HL-60/S4 treated with retinoic acid at 250 ng/mL for 4 days and 3 days (cell line): ENCODE data around the gene ALDH1L1.

Source experiments
- in situ Hi-C: fragments of 300-500 bp; cut with MboI; formaldehyde crosslinking; loops from 2 replicates; pipeline ENCODE4 v1.7.0; 2022; ENCODE audit warnings: low sequenced_read_pairs

ALDH1L1 gene

GRCh38 chr3:126124148-126124868, 56.1 kb downstream of the ALDH1L1 start:
- in situ Hi-C loops, result no loop called here

- in situ Hi-C loops, result no loop called here
Measured at GRCh38 chr3:126121632-126122031, 58.8 kb downstream of the ALDH1L1 start.

GRCh38 chr3:126121074-126121473, 59.3 kb downstream of the ALDH1L1 start:
- in situ Hi-C loops, result no loop called here

- in situ Hi-C loops, result no loop called here
Measured at GRCh38 chr3:126119976-126120375, 60.4 kb downstream of the ALDH1L1 start.

- in situ Hi-C loops, result no loop called here
Measured at GRCh38 chr3:126119008-126119675, 61.2 kb downstream of the ALDH1L1 start.

- in situ Hi-C loops, result no loop called here
Measured at GRCh38 chr3:126118591-126118990, 61.8 kb downstream of the ALDH1L1 start.

- in situ Hi-C loops, result no loop called here
Measured at GRCh38 chr3:126117786-126118185, 62.6 kb downstream of the ALDH1L1 start.

GRCh38 chr3:126117212-126117611, 63.2 kb downstream of the ALDH1L1 start:
- in situ Hi-C loops, result no loop called here

GRCh38 chr3:126116526-126116925, 63.9 kb downstream of the ALDH1L1 start:
- in situ Hi-C loops, result no loop called here

GRCh38 chr3:126114443-126115386, 65.7 kb downstream of the ALDH1L1 start:
- in situ Hi-C loops, result no loop called here

GRCh38 chr3:126113733-126114442, 66.5 kb downstream of the ALDH1L1 start:
- in situ Hi-C loops, result no loop called here

- in situ Hi-C loops, result no loop called here
Measured at GRCh38 chr3:126113238-126113555, 67.2 kb downstream of the ALDH1L1 start.

- in situ Hi-C loops, result no loop called here
Measured at GRCh38 chr3:126112531-126113237, 67.7 kb downstream of the ALDH1L1 start.

- in situ Hi-C loops, result no loop called here
Measured at GRCh38 chr3:126111566-126112475, 68.6 kb downstream of the ALDH1L1 start.

- in situ Hi-C loops, result no loop called here
Measured at GRCh38 chr3:126111126-126111551, 69.2 kb downstream of the ALDH1L1 start.

- in situ Hi-C loops, result no loop called here
Measured at GRCh38 chr3:126110431-126111125, 69.8 kb downstream of the ALDH1L1 start.

GRCh38 chr3:126109880-126110235, 70.5 kb downstream of the ALDH1L1 start:
- in situ Hi-C loops, result no loop called here

GRCh38 chr3:126109146-126109879, 71.1 kb downstream of the ALDH1L1 start:
- in situ Hi-C loops, result no loop called here
